ENCODE results near the gene POMGNT2.

Gene POMGNT2

DNA sequence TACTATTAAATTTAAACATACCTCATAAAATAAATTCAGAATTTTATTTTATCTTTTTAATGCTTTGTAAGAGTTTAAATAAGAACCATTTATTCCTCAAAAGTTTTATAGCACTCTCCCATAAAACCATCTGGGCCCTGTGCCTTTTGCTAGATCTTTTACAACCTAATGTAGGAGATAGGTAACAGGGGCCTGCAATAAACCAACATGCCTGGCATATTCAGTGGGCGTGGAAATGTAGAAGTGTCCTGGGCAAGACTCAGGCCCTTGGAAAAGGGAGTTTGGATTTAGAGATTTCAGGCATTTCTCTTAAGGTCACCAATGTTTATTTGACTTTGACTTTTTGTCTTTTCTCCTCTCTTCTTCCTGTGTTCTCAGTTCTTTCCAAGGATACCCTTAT, 46.4 kb downstream of the POMGNT2 start:
- TF ChIP-seq, protein P1, sequence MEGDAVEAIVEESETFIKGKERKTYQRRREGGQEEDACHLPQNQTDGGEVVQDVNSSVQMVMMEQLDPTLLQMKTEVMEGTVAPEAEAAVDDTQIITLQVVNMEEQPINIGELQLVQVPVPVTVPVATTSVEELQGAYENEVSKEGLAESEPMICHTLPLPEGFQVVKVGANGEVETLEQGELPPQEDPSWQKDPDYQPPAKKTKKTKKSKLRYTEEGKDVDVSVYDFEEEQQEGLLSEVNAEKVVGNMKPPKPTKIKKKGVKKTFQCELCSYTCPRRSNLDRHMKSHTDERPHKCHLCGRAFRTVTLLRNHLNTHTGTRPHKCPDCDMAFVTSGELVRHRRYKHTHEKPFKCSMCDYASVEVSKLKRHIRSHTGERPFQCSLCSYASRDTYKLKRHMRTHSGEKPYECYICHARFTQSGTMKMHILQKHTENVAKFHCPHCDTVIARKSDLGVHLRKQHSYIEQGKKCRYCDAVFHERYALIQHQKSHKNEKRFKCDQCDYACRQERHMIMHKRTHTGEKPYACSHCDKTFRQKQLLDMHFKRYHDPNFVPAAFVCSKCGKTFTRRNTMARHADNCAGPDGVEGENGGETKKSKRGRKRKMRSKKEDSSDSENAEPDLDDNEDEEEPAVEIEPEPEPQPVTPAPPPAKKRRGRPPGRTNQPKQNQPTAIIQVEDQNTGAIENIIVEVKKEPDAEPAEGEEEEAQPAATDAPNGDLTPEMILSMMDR (conservative IDR thresholded peaks at IDR 0.05; ENCODE audit: low read depth, low read length), result no peak
- H3K9ac ChIP-seq, result no peak overlapping the region
- H2AFZ ChIP-seq (ENCODE audit: low read depth), result no peak overlapping the region
- no peak overlapping the region for H3K4me2 ChIP-seq
- no peaks in the 10 kb centered on the region for H3K4me1 ChIP-seq (ENCODE audit: low read depth, poor library complexity, severe bottlenecking)
- no peaks in the 10 kb centered on the region for H3K27me3 ChIP-seq (ENCODE audit: insufficient read depth, low read depth)
- H4K20me1 ChIP-seq (ENCODE audit: insufficient read depth), result no peaks in the 10 kb centered on the region
- no peak overlapping the region for H3K4me3 ChIP-seq (IDR thresholded peaks at IDR 0.05; ENCODE audit: insufficient read depth, low read depth, low read length)
- no peaks in the 10 kb centered on the region for H3K36me3 ChIP-seq (ENCODE audit: insufficient read depth)
- H3K79me2 ChIP-seq (ENCODE audit: insufficient read depth, low read depth), result no peaks in the 10 kb centered on the region
- H3K27ac ChIP-seq, result no peak overlapping the region

DNA sequence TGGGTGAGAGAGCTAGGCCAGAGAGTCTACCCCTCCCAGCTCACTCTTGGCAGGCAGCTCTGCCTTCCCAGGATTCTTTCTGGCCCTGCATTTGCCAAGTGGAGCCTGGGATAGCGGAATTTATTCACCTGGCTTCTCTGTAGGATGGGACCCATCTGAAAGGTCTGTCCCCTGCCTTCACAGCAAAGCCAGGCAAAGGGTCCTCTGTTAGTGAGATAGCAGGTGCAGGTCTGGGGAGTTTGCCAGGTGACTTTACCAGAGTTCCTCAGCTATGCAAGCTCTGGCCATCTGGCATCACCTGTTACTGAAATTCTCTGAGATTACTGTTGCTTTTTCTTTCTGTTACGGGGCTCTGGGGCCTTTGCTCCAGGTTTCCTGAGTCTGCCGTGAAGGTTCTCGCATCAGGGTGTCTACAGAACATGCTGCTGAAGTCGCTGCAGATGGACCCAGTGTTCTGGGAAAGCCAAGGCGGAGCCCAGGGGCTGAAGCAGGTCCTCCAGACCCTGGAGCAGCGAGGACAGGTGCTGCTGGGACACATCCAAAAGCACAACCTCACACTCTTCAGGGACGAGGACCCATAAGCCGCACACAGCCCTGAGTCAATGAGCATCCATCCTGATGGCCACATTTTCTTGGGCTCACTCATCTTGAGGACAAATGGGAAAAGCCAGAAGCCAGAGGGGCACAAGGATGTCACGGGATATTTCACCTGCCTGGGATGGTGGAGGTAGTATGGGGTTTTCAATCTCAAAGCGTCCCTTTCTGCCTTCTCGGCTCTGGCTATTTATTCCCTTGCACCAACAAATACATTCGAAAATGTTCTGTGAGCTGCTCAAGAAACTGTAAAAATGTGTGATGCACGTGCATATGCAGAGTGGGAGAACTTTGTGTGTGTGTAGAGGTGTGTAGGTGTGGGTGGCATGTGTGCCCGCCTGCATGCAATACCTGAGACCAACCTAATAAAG, 49.8 kb downstream of the POMGNT2 start:
- Histone ChIP-seq H3K9ac (no peak overlapping the region), H3K4me2 (no peak overlapping the region), H3K79me2 (ENCODE audit: insufficient read depth, low read depth) (no peaks in the 10 kb centered on the region), H3K4me1 (ENCODE audit: low read depth, poor library complexity, severe bottlenecking) (no peaks in the 10 kb centered on the region), H2AFZ (ENCODE audit: low read depth) (no peak overlapping the region), H3K27me3 (ENCODE audit: insufficient read depth, low read depth) (no peaks in the 10 kb centered on the region), H4K20me1 (ENCODE audit: insufficient read depth) (no peaks in the 10 kb centered on the region), H3K4me3 (IDR thresholded peaks at IDR 0.05; ENCODE audit: insufficient read depth, low read depth, low read length) (no peak overlapping the region), H3K36me3 (ENCODE audit: insufficient read depth) (no peaks in the 10 kb centered on the region), H3K27ac (no peak overlapping the region)
- TF ChIP-seq, protein P1 (conservative IDR thresholded peaks at IDR 0.05; ENCODE audit: low read depth, low read length), result no peak

DNA sequence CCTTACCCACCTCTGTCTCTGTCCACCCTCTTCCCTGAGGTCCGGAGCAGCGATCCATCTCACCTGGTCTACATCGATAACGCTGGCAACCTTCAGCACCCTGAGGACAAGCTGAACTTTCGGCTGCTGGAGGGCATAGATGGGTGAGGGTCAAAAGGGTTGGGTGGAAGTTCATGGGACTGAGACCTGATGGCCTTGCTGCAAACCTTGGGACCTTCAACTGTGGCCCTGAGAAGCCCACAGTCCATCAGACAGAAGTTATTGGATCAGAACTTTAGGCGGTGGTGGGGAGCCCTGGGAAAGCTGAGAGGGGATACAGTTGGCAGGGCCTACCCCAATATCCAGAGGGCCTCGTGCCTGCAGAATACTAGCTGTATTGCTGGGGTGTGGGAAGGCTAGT, 50.5 kb downstream of the POMGNT2 start:
- no peak overlapping the region for H3K27ac ChIP-seq
- H4K20me1 ChIP-seq (ENCODE audit: insufficient read depth), result no peaks in the 10 kb centered on the region
- no peaks in the 10 kb centered on the region for H3K36me3 ChIP-seq (ENCODE audit: insufficient read depth)
- H3K9ac ChIP-seq, result no peak overlapping the region
- TF ChIP-seq, protein P1 (conservative IDR thresholded peaks at IDR 0.05; ENCODE audit: low read depth, low read length), result no peak
- H2AFZ ChIP-seq (ENCODE audit: low read depth), result no peak overlapping the region
- no peaks in the 10 kb centered on the region for H3K4me1 ChIP-seq (ENCODE audit: low read depth, poor library complexity, severe bottlenecking)
- no peaks in the 10 kb centered on the region for H3K27me3 ChIP-seq (ENCODE audit: insufficient read depth, low read depth)
- no peak overlapping the region for H3K4me3 ChIP-seq (IDR thresholded peaks at IDR 0.05; ENCODE audit: insufficient read depth, low read depth, low read length)
- no peaks in the 10 kb centered on the region for H3K79me2 ChIP-seq (ENCODE audit: insufficient read depth, low read depth)
- no peak overlapping the region for H3K4me2 ChIP-seq

DNA sequence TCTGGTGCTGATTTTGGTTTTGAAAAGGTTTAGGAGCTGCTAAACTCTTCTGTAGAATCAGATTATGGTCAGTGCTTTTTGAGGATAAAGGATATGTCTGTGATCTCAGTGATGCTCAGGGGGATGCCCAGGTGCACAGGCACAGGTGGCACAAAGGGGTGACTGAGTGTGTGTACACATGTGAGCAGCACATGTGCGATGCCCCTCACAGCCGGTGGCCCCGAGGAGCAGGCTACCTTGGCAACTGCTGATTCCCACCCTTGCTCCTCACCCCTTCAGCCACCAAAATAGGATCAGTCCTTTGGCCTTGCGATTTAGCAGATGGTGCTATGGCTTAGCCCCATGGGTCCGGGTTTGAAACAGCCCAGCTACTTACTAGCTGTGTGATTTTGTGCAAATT, 51.1 kb downstream of the POMGNT2 start:
- Histone ChIP-seq H4K20me1 (ENCODE audit: insufficient read depth) (no peaks in the 10 kb centered on the region), H3K4me3 (IDR thresholded peaks at IDR 0.05; ENCODE audit: insufficient read depth, low read depth, low read length) (no peak overlapping the region), H3K4me1 (ENCODE audit: low read depth, poor library complexity, severe bottlenecking) (no peaks in the 10 kb centered on the region), H3K36me3 (ENCODE audit: insufficient read depth) (no peaks in the 10 kb centered on the region), H2AFZ (ENCODE audit: low read depth) (no peak overlapping the region), H3K4me2 (no peak overlapping the region), H3K9ac (no peak overlapping the region), H3K27ac (no peak overlapping the region), H3K79me2 (ENCODE audit: insufficient read depth, low read depth) (no peaks in the 10 kb centered on the region), H3K27me3 (ENCODE audit: insufficient read depth, low read depth) (no peaks in the 10 kb centered on the region)
- TF ChIP-seq, protein P1 (conservative IDR thresholded peaks at IDR 0.05; ENCODE audit: low read depth, low read length), result no peak
